NT2/D1 (cell line): ENCODE data around the gene CELA3A.
"Not testable (repeated sequence)": the region's sequence is repeated elsewhere in the genome, so short reads cannot be mapped to it uniquely, and the experiment has no call there.

Experiments used
- SUZ12 ChIP-seq: IDR thresholded peaks from 2 replicates; pipeline ENCODE4 v1.6.1; 2011; ENCODE audit not compliant: insufficient read length, insufficient read depth; ENCODE audit errors: extremely low read depth
- YY1 ChIP-seq: IDR thresholded peaks from 2 replicates; pipeline ENCODE4 v1.6.1; 2011; ENCODE audit not compliant: insufficient read length, insufficient read depth

DNA sequence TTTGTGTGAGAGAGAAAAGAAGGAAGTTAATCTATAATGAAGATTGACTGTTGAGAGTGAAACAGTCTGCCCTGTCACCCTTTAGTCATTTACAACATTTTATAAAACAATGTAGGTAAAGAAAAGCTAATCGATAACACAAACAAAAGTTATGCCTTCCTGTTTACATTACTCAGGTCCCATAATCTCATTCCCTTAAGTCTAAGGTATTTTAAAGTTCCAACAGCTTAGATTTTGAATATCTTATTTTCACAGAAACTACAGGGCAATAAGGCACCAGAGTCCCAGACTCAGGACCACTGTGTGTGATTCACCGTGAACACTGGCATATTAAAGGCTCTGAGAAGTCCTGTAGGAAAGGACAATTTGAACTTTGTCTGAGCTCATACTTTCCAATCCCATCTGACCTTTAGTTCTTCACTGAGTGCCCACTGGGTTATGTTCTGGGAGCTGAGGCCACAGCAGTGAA, 28.4 kb upstream of the CELA3A start:
- TF ChIP-seq YY1, SUZ12: not testable (repeated sequence)
